ENCODE data around the gene P2RY8.

GRCh38 chrX:1535241-1536041, 1.5 kb downstream of the P2RY8 start:
- no peak for TF ChIP-seq LEF1 (IDR thresholded peaks at IDR 0.05; ENCODE audit: borderline replicate concordance)
- TF ChIP-seq HDGF (IDR thresholded peaks at IDR 0.05; ENCODE audit: borderline replicate concordance): no peak
- TF ChIP-seq FOXA1 (IDR thresholded peaks at IDR 0.05): no peak
- TF ChIP-seq CTBP1 (IDR thresholded peaks at IDR 0.05; ENCODE audit: borderline replicate concordance): no peak
- TF ChIP-seq TARDBP (IDR thresholded peaks at IDR 0.05): no peak
- no peak for TF ChIP-seq SUZ12 (IDR thresholded peaks at IDR 0.05)
- TF ChIP-seq SP1 (IDR thresholded peaks at IDR 0.05): no peak
- TF ChIP-seq FOXM1 (IDR thresholded peaks at IDR 0.05; ENCODE audit: borderline replicate concordance): no peak
- TF ChIP-seq PKNOX1 (IDR thresholded peaks at IDR 0.05): no peak
- TF ChIP-seq ELF4 (IDR thresholded peaks at IDR 0.05): no peak
- no peak for TF ChIP-seq L3MBTL2 (conservative IDR thresholded peaks at IDR 0.05)
